ENCODE data around the gene HTD2. TPM values are rescaled to one million over a fixed set of nuclear protein-coding genes. Genes with fewer than 3 reads are reported as not detected.
"Not testable (repeated sequence)": the region's sequence is repeated elsewhere in the genome, so short reads cannot be mapped to it uniquely, and the experiment has no call there.

The HTD2 gene
- total RNA-seq, 1 donor from 2014 or later: 5.7 TPM

DNA sequence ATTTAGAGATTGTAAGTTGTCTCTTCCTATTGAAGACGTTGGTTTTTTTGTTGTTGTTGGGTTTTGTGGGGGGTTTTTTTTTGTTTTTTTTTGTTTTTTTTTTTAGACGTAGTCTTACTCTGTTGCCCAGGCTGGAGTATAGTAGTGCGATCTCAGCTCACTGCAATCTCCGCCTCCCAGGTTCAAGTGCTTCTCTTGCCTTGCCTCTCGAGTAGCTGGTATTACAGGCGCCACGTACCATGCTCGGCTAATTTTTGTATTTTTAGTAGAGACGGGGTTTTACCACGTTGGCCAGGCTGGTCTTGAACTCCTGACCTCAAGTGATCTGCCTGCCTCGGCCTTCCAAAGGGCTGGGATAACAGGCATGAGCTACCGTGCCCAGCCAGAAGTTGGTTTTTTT, 32.8 kb downstream of the HTD2 start:
- H3K9ac ChIP-seq (ENCODE audit: low read depth in 1 of 3, low read length in 3 of 3); H3K9me3 ChIP-seq (ENCODE audit: control insufficient read depth in 3 of 3, low read length in 3 of 3); H3K36me3 ChIP-seq (ENCODE audit: control insufficient read depth in 3 of 3, insufficient read depth in 3 of 3, low read length in 3 of 3); H3K4me3 ChIP-seq (ENCODE audit: low read length in 3 of 3); H3K27me3 ChIP-seq (ENCODE audit: control insufficient read depth in 3 of 3, insufficient read depth in 3 of 3, low read length in 3 of 3); H3K27ac ChIP-seq (ENCODE audit: low read depth, low read length): not testable (repeated sequence)
- H3K4me1 ChIP-seq (ENCODE audit: control insufficient read depth in 3 of 3, insufficient read depth in 3 of 3, low read length in 3 of 3): peaks cover 5 to 17% (median 9%) of the 10 kb centered on the region in 3 donors

DNA sequence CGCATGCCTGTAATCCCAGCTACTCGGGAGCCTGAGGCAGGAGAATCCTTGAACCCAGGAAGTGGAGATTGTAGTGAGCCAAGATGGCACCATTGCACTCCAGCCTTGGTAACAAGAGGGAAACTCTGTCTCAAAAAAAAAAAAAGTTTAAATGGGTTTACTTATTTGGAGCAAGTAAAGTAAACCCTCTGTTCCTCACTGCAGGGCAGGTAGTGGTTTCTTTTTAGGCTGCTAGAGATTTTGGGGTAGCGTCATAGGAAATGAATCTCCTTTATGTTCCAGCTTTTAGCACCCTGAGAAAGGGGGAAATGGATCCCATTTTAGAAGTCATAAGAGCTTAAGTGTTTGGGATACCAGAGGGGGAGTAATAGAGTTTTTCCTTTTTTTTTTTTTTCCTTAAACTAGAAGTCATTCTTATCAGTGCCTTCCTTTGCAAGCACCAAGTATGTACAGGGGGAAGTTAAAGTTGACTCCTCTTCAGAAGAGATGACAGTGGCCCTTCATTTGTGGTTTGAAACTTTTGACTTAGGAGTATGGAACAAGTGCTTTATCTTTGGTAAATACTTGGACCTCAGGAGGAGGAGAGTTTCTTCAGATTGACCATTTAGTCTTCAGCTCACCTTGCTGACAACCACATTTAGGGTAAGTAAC, 34.4 kb downstream of the HTD2 start:
- Histone ChIP-seq H3K27ac (ENCODE audit: low read depth, low read length) (no peak overlapping the region), H3K9ac (ENCODE audit: low read depth in 1 of 3, low read length in 3 of 3) (no peak overlapping the region), H3K36me3 (ENCODE audit: control insufficient read depth in 3 of 3, insufficient read depth in 3 of 3, low read length in 3 of 3) (peaks cover 0 to 7% (median 2%) of the 10 kb centered on the region in 3 donors), H3K4me3 (ENCODE audit: low read length in 3 of 3) (no peak overlapping the region), H3K4me1 (ENCODE audit: control insufficient read depth in 3 of 3, insufficient read depth in 3 of 3, low read length in 3 of 3) (peaks cover 0 to 4% (median 3%) of the 10 kb centered on the region in 3 donors), H3K9me3 (ENCODE audit: control insufficient read depth in 3 of 3, low read length in 3 of 3) (no peaks in the 10 kb centered on the region), H3K27me3 (ENCODE audit: control insufficient read depth in 3 of 3, insufficient read depth in 3 of 3, low read length in 3 of 3) (no peaks in the 10 kb centered on the region)

DNA sequence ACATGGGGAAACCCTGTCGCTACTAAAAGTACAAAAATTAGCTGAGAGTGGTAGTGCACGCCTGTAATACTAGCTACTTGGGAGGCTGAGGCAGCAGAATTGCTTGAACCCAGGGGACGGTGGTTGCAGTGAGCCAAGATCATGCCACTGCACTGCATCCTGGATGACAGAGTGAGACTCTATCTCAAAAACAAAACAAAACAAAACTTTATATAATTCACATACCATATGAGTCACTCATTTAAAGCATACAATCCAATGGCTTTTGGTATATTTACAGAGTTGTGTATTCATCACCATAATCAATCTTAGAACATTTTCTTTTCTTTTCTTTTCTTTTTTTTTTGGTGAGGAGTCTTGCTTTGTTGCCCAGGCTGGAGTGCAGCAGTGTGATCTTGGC, 35.1 kb downstream of the HTD2 start:
- H3K4me3 ChIP-seq (ENCODE audit: low read length in 3 of 3): no peak overlapping the region
- H3K27ac ChIP-seq (ENCODE audit: low read depth, low read length): no peak overlapping the region
- H3K4me1 ChIP-seq (ENCODE audit: control insufficient read depth in 3 of 3, insufficient read depth in 3 of 3, low read length in 3 of 3): peaks cover 0 to 2% (median 0%) of the 10 kb centered on the region in 3 donors
- H3K9ac ChIP-seq (ENCODE audit: low read depth in 1 of 3, low read length in 3 of 3): no peak overlapping the region
- H3K27me3 ChIP-seq (ENCODE audit: control insufficient read depth in 3 of 3, insufficient read depth in 3 of 3, low read length in 3 of 3): no peaks in the 10 kb centered on the region
- peaks cover 0 to 7% (median 2%) of the 10 kb centered on the region in 3 donors for H3K36me3 ChIP-seq (ENCODE audit: control insufficient read depth in 3 of 3, insufficient read depth in 3 of 3, low read length in 3 of 3)
- no peaks in the 10 kb centered on the region for H3K9me3 ChIP-seq (ENCODE audit: control insufficient read depth in 3 of 3, low read length in 3 of 3)

DNA sequence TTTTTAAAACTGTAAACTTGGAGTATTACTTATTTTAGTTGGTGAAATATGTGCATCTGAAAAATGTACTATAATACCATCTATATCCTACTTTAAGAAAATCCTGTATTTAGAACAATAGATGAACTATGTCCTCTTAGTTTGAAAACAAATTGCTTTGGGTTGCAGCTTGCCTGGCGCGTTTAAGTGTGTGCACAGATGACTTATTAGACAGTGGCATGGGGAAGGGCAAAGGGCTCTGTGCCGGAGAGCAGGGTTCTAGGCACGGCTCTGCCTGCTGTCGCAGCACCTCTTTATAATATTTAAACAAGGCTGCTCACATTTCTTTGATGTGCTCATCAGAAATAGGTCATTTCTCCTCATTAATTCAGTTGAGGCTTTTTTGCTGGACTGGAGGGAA, 36.4 kb downstream of the HTD2 start:
- Histone ChIP-seq H3K4me1 (ENCODE audit: control insufficient read depth in 3 of 3, insufficient read depth in 3 of 3, low read length in 3 of 3) (peaks cover 0 to 2% (median 0%) of the 10 kb centered on the region in 3 donors), H3K9ac (ENCODE audit: low read depth in 1 of 3, low read length in 3 of 3) (no peak overlapping the region), H3K27me3 (ENCODE audit: control insufficient read depth in 3 of 3, insufficient read depth in 3 of 3, low read length in 3 of 3) (no peaks in the 10 kb centered on the region), H3K36me3 (ENCODE audit: control insufficient read depth in 3 of 3, insufficient read depth in 3 of 3, low read length in 3 of 3) (peaks cover 0 to 4% (median 2%) of the 10 kb centered on the region in 3 donors), H3K9me3 (ENCODE audit: control insufficient read depth in 3 of 3, low read length in 3 of 3) (no peaks in the 10 kb centered on the region), H3K4me3 (ENCODE audit: low read length in 3 of 3) (no peak overlapping the region), H3K27ac (ENCODE audit: low read depth, low read length) (no peak overlapping the region)

GRCh38 chr3:58345457-58345856, 39.1 kb downstream of the HTD2 start:
- peaks cover 0 to 6% (median 2%) of the 10 kb centered on the region in 3 donors for H3K36me3 ChIP-seq (ENCODE audit: control insufficient read depth in 3 of 3, insufficient read depth in 3 of 3, low read length in 3 of 3)
- no peak overlapping the region for H3K9ac ChIP-seq (ENCODE audit: low read depth in 1 of 3, low read length in 3 of 3)
- H3K9me3 ChIP-seq (ENCODE audit: control insufficient read depth in 3 of 3, low read length in 3 of 3): no peaks in the 10 kb centered on the region

GRCh38 chr3:58346368-58346767, 40.0 kb downstream of the HTD2 start:
- H3K9me3 ChIP-seq (ENCODE audit: control insufficient read depth in 3 of 3, low read length in 3 of 3): no peaks in the 10 kb centered on the region

More at GRCh38 chr3:58345457-58345856, 39.1 kb downstream of the HTD2 start:
- Histone ChIP-seq H3K4me1 (ENCODE audit: control insufficient read depth in 3 of 3, insufficient read depth in 3 of 3, low read length in 3 of 3) (peaks cover 3 to 6% (median 4%) of the 10 kb centered on the region in 3 donors), H3K4me3 (ENCODE audit: low read length in 3 of 3) (no peak overlapping the region), H3K27me3 (ENCODE audit: control insufficient read depth in 3 of 3, insufficient read depth in 3 of 3, low read length in 3 of 3) (no peaks in the 10 kb centered on the region), H3K27ac (ENCODE audit: low read depth, low read length) (no peak overlapping the region)

GRCh38 chr3:58347984-58348383, 41.7 kb downstream of the HTD2 start:
- no peaks in the 10 kb centered on the region for H3K27me3 ChIP-seq (ENCODE audit: control insufficient read depth in 3 of 3, insufficient read depth in 3 of 3, low read length in 3 of 3)
- no peak overlapping the region for H3K27ac ChIP-seq (ENCODE audit: low read depth, low read length)
- H3K36me3 ChIP-seq (ENCODE audit: control insufficient read depth in 3 of 3, insufficient read depth in 3 of 3, low read length in 3 of 3): peaks cover 0 to 6% (median 2%) of the 10 kb centered on the region in 3 donors
- no peaks in the 10 kb centered on the region for H3K9me3 ChIP-seq (ENCODE audit: control insufficient read depth in 3 of 3, low read length in 3 of 3)
- no peak overlapping the region for H3K4me3 ChIP-seq (ENCODE audit: low read length in 3 of 3)
- H3K9ac ChIP-seq (ENCODE audit: low read depth in 1 of 3, low read length in 3 of 3): no peak overlapping the region
- peaks cover 3 to 11% (median 11%) of the 10 kb centered on the region in 3 donors for H3K4me1 ChIP-seq (ENCODE audit: control insufficient read depth in 3 of 3, insufficient read depth in 3 of 3, low read length in 3 of 3)

More at GRCh38 chr3:58346368-58346767, 40.0 kb downstream of the HTD2 start:
- no peak overlapping the region for H3K27ac ChIP-seq (ENCODE audit: low read depth, low read length)
- no peak overlapping the region for H3K4me3 ChIP-seq (ENCODE audit: low read length in 3 of 3)
- H3K4me1 ChIP-seq (ENCODE audit: control insufficient read depth in 3 of 3, insufficient read depth in 3 of 3, low read length in 3 of 3): peaks cover 3 to 11% (median 6%) of the 10 kb centered on the region in 3 donors
- H3K36me3 ChIP-seq (ENCODE audit: control insufficient read depth in 3 of 3, insufficient read depth in 3 of 3, low read length in 3 of 3): peaks cover 0 to 6% (median 2%) of the 10 kb centered on the region in 3 donors
- no peak overlapping the region for H3K9ac ChIP-seq (ENCODE audit: low read depth in 1 of 3, low read length in 3 of 3)
- H3K27me3 ChIP-seq (ENCODE audit: control insufficient read depth in 3 of 3, insufficient read depth in 3 of 3, low read length in 3 of 3): no peaks in the 10 kb centered on the region

- Histone ChIP-seq H3K4me3 (ENCODE audit: low read length in 3 of 3) (no peak overlapping the region), H3K27me3 (ENCODE audit: control insufficient read depth in 3 of 3, insufficient read depth in 3 of 3, low read length in 3 of 3) (no peaks in the 10 kb centered on the region), H3K27ac (ENCODE audit: low read depth, low read length) (no peak overlapping the region), H3K9me3 (ENCODE audit: control insufficient read depth in 3 of 3, low read length in 3 of 3) (no peaks in the 10 kb centered on the region), H3K4me1 (ENCODE audit: control insufficient read depth in 3 of 3, insufficient read depth in 3 of 3, low read length in 3 of 3) (peaks cover 3 to 15% (median 10%) of the 10 kb centered on the region in 3 donors), H3K36me3 (ENCODE audit: control insufficient read depth in 3 of 3, insufficient read depth in 3 of 3, low read length in 3 of 3) (peaks cover 0 to 2% (median 0%) of the 10 kb centered on the region in 3 donors), H3K9ac (ENCODE audit: low read depth in 1 of 3, low read length in 3 of 3) (no peak overlapping the region)
Observed at GRCh38 chr3:58349792-58350626, 43.7 kb downstream of the HTD2 start.

GRCh38 chr3:58350627-58351013, 44.3 kb downstream of the HTD2 start:
- Histone ChIP-seq H3K4me3 (ENCODE audit: low read length in 3 of 3) (no peak overlapping the region), H3K27ac (ENCODE audit: low read depth, low read length) (no peak overlapping the region)

DNA sequence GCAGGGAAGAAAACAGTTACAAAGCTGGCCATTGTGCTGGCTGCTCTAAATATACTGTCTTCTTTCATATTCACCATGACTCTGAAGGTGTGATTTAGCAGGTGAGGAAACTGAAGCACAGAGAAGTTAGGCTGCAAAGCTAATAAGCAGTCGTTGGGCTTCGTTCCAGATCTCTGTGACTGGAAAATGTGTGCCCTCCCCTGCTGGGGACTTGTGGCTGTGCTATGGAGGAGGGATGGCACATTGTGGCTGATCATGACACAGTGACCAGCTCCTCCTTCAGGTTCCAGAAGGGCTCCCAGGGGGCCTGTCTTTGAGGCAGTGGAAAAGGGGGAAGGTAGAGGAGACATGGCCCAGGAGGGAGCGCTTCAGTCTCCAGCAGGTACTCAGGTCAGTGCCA, 45.6 kb downstream of the HTD2 start:
- no peak overlapping the region for H3K4me3 ChIP-seq (ENCODE audit: low read length in 3 of 3)
- peaks cover 3 to 23% (median 12%) of the 10 kb centered on the region in 3 donors for H3K4me1 ChIP-seq (ENCODE audit: control insufficient read depth in 3 of 3, insufficient read depth in 3 of 3, low read length in 3 of 3)
- no peaks in the 10 kb centered on the region for H3K27me3 ChIP-seq (ENCODE audit: control insufficient read depth in 3 of 3, insufficient read depth in 3 of 3, low read length in 3 of 3)
- H3K27ac ChIP-seq (ENCODE audit: low read depth, low read length): no peak overlapping the region
- H3K9me3 ChIP-seq (ENCODE audit: control insufficient read depth in 3 of 3, low read length in 3 of 3): no peaks in the 10 kb centered on the region
- H3K36me3 ChIP-seq (ENCODE audit: control insufficient read depth in 3 of 3, insufficient read depth in 3 of 3, low read length in 3 of 3): peaks cover 0 to 2% (median 0%) of the 10 kb centered on the region in 3 donors
- H3K9ac ChIP-seq (ENCODE audit: low read depth in 1 of 3, low read length in 3 of 3): no peak overlapping the region

More at GRCh38 chr3:58350627-58351013, 44.3 kb downstream of the HTD2 start:
- no peak overlapping the region for H3K9ac ChIP-seq (ENCODE audit: low read depth in 1 of 3, low read length in 3 of 3)
- H3K27me3 ChIP-seq (ENCODE audit: control insufficient read depth in 3 of 3, insufficient read depth in 3 of 3, low read length in 3 of 3): no peaks in the 10 kb centered on the region
- H3K36me3 ChIP-seq (ENCODE audit: control insufficient read depth in 3 of 3, insufficient read depth in 3 of 3, low read length in 3 of 3): peaks cover 0 to 2% (median 0%) of the 10 kb centered on the region in 3 donors
- H3K4me1 ChIP-seq (ENCODE audit: control insufficient read depth in 3 of 3, insufficient read depth in 3 of 3, low read length in 3 of 3): peaks cover 3 to 17% (median 9%) of the 10 kb centered on the region in 3 donors
- H3K9me3 ChIP-seq (ENCODE audit: control insufficient read depth in 3 of 3, low read length in 3 of 3): no peaks in the 10 kb centered on the region

All from skeletal muscle tissue (tissue), 4 donors.